Stimulated activated CD8-positive, alpha-beta memory T cell treated with anti-CD3 and anti-CD28 coated beads, Interleukin-7, amount 100 ng/mL, for 4 hours (primary cell): ENCODE data around the gene ZBTB32.

ENCODE experiments used
- DNase-seq, 2 donors: peaks; one replicate each; pipeline ENCODE4 v3.0.0-alpha.2; 2020; ENCODE audit warnings: low read depth in 2 of 2

The ZBTB32 gene

DNA sequence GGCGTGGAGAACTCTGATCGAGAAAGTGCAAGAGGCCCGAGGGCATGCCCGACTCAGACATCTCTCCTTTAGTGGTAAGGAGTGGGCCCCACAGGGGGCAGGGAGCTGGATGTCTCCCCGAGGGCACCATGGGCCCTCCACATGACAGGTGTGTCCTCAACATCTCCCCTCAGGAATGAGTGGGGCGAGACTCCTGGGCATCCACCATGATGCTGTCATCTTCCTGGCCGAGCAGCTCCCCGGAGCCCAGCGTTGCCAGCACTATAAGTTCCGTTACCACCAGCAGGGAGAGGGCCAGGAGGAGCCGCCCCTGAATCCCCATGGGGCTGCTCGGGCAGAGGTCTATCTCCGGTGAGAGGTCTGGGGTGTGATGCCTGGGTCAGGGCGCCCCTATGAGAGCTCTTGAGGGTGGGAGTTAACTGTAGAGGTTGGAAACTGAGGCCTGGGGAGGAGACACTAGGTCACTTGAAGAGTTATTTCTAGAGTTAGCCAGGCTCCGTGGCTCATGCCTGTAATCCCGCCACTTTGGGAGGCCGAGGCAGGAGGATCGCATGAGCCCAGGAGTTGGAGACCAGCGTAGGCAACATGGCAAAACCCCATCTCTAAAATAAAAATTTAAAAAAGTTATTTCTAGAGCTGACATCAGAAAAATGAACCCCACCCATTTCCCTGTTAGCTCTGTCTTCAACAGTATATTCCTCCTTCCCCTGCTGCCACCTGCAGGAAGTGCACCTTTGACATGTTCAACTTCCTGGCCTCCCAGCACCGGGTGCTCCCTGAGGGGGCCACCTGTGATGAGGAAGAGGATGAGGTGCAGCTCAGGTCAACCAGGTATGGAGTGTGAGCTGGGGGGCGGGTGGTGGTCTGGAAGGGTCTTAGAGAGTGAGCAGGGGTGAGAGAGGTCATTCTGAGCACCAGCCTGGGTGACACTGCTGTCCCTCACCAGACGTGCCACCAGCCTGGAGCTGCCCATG, 32.8 kb downstream of the ZBTB32 start:
- no peak for DNase-seq

DNA sequence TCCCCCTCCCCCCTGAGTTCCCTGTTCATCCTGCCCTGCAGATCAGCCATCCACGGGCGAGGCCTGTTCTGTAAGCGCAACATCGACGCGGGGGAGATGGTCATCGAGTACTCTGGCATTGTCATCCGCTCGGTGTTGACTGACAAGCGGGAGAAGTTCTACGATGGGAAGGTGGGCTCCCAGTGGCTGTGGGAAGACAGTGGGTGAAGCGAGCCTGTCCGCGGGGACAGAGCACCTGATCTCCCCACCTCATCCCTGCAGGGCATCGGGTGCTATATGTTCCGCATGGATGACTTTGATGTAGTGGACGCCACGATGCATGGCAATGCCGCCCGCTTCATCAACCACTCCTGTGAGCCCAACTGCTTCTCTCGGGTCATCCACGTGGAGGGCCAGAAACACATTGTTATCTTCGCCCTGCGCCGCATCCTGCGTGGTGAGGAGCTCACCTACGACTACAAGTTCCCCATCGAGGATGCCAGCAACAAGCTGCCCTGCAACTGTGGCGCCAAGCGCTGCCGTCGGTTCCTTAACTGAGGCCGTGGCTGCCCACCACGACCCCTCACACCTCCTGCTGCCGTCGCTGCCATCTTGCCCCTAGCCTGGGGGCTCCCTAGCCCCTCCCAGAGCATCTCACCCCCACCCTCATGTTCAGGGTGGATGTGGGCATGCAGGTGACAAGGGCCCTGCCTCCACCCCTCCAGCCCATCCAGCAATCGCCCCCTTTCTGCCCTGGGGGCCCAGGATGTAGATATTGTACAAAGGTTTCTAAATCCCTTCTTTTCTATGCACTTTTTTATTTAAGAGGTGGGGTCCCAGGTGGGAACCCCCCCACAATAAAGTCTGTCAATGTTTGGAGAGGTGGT, 33.9 kb downstream of the ZBTB32 start:
- DNase-seq = no peak

DNA sequence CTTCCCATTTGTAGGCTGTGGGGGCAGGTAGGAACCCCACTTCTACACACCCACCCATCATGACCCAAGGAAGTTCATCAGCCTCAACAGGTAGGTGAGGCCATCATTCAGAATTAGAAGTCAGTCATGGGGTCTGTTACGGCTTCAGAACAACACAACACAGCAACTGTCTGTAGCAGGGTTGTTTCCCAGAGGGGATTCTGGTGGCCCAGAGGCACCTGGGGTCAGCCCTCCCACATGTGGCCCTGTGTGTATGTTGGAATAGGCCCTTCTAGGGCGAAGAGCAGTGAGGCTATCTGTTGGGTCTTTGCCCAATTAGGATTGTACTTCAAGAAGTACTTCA, 34.5 kb downstream of the ZBTB32 start:
- no peak for DNase-seq

DNA sequence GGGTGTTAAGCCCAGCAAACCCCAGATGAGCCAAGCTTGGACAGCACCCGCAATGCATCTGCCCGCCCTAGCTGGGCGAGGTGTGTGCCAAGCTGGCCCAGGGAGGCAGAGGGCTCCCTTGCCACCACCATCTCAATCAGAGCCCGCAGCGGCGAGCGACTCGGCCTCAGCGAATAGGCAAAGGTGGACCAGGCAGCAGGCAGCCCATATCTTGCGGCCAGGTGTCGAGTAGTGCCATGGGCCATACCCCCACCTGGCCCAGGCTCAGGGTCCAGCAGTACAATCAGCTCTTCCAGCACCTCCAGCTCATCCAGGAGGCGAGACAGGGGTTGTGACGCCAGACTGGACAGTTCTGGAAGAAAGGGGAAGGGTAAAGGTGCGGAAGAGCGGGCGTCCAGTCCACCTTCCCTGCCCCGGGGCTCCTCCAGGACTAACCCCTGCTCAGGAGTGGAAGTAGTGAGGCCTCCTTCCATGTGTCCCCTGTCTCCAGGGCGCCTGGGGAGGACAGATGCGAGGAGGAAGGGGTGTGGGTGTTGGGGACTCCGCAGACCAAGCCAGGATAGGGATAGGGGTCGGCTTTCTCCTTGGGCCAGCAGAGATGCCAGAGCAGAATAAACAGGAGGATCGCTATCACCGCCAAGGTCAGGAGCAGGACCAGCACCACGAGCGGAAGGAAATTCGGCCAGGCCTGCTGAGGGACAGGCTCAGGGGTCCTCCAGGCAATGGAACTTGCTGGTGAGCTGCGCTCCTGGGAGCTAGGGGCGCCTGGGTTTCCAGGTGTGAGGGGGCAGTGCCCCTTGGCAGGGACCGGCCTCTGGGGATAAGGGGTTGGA, 35.1 kb downstream of the ZBTB32 start:
- no peak for DNase-seq

DNA sequence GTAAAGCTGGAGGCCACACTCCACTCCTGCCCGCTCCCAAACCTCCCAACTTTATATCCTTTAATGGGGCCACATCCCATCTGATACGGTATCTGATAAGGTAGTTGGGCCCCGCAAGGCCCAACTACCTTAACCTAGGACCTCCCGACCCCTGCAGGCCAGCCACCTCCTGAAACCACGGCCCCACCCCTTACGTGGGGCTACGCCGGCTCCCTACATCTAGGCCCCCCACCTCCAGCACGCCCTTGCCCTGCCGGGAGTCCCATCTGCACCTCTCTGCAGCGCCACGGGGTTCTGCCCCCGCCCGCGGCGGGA, 35.7 kb downstream of the ZBTB32 start:
- no peak for DNase-seq

DNA sequence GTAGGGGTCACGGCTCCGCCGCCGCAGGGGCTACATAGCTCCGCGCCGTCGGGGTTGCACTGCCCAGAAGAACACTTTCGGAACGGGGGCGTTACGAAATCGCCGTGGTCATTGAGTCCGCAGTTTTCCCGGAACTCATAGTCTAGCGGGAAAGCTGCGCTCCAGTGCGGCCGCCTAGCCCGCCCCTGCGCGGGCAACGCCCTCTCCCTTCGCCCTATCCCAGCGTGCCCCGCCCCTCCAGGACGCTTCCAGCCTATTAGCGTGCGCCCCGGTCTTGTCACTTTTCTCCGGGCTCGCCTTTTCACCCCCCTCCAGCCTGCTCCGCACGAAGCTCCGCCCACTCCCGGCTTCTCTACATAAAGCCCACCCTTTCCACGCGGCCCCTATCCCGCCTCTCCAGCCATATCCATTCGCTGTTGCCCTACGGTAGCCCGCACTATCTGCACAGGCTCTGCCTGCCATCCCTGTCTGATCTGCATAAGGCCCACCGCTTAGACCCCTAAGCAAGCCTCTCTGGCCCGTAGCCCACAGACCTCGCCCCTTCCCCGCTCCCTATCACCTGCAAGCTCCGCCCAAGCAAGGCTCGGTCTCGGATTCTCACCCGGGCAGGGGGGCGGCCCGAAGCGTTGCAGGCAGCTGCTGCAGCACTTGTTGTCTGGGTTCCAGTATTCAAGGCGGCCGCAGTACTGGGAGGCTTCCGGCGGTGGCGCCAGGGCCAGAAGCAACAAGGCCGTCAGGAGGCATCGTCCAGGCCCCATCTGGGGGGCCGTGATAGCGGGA, 36.3 kb downstream of the ZBTB32 start:
- DNase-seq = peak; percentile 92 to 93

DNA sequence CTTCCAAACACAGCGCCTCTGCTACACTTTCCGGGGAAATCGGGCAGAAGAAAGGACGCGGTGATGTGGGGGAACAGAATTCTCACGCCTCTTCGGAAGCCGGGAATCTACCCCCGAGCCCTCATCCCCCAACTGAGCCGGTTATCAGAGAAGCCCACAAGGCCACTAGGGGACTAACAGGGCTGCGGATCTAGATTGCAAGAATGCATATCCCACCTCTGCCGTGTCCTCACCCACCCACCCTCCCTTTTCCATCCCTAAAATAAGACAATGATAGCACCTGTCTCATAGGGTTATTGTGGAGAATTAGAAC, 36.8 kb downstream of the ZBTB32 start:
- DNase-seq = no peak

DNA sequence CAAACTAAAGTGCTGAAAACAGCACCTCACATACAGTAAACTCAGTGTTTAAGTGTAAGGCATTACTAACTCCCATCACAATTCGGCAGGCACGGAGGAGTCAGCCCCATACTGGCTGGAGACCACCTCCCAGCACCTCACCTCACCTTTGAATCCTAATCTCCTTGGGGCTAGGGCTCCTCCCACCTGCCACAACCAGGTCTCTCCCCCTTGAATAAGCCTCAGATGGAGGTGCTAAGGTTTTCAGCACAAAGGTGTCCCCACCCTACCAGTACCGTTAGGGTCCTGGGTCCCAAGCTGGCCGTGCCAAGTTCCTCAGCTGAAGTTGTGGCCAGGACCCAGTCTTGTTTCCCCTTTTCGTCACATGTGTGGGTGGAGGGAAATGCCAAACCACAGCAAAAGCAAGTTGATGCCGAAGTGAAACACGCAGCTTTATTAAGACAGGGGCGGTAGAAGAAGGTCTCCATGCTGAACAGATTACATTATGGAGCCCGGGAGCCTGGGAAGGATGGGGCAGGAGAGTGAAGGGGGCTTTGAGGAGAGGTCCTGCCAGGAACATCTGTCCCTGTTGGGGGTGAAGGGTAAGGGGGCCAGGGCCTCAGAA, 37.9 kb downstream of the ZBTB32 start, which contains the start of gene IGFLR1:
Gene IGFLR1, minus strand, starts transcription at position 332 of the 604 bp plus-strand sequence. CDS start 1,272 bp downstream, outside the sequence.
- peak; percentile 58 to 65 for DNase-seq

DNA sequence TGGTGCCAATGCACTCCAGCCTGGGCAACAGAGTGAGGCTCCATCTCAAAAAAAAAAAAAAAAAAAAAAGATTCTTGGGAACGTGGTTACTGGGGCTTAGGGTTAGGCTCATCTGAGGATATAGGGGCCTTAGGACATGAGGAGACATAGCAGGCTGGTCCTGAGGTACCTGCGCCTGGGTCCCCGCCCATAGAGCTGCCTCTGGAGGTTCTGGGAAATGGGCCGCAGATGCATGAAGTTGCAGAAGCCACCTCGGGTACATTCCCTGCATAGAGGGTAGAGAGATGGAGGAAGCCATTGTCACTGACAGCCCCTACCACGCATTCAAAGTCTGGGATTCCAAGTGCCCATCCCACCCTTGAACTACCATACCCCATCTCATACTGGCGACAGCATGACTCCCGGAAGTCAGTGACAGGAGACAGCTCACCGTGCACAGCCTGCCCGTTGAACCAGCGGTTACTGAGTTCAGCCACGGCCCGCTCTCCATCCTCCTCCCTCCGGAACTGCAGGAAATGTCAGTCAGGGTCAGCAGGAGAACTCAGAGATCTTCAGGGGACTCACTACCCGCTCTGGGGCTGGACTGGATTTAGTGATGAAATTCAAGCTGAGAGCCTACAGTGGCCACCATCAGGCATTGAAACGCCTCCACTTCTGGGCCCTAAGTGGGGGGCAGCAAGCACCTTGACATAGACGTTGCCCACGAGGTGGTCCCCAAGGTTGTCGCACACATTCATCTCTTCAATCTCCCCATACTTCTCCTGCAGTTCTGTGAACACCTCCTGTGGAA, 39.5 kb downstream of the ZBTB32 start:
- no peak for DNase-seq

DNA sequence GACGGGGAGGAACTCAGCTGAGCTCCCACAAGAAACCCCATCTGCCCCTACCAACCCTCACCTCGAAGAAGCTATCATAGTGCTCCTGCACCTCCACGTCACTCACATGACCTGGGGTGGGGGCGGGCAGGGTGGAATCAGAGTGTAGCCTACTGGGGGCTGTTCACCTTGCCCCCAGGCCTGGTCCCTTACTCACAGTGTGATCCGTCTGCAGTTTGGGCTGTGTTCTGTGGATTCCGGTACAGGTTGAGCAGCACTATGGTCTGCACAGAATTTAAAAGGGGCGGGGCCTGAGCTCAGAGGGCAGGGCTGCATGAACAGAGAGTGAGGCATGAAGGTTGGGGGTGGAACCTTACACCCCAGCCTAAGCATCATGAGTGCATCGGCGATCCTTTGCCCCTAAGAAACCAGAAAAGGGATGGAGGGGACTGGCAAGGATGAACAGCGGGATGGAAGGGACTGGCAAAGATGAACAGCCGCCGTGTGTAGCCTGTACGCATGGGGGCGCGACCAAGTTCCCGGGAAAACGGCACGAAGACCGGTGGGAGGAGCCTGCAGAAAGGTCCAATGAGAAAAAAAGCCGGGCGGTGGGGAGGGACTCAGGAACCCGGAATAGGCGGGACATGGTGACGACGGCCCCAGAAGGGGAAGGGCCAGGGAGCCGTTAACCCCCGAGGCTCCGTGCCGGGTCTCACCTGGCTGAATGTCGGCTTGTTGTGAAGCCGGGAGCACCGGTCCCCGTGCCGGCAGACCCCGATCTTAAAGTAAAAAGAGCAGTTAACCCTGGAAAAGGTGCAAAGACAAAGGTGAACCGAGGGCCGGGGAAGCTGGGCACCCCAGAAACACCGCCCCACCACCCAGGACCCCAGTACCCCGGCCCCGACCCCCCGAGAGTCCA, 40.3 kb downstream of the ZBTB32 start:
- peak; percentile 88 to 90 for DNase-seq

DNA sequence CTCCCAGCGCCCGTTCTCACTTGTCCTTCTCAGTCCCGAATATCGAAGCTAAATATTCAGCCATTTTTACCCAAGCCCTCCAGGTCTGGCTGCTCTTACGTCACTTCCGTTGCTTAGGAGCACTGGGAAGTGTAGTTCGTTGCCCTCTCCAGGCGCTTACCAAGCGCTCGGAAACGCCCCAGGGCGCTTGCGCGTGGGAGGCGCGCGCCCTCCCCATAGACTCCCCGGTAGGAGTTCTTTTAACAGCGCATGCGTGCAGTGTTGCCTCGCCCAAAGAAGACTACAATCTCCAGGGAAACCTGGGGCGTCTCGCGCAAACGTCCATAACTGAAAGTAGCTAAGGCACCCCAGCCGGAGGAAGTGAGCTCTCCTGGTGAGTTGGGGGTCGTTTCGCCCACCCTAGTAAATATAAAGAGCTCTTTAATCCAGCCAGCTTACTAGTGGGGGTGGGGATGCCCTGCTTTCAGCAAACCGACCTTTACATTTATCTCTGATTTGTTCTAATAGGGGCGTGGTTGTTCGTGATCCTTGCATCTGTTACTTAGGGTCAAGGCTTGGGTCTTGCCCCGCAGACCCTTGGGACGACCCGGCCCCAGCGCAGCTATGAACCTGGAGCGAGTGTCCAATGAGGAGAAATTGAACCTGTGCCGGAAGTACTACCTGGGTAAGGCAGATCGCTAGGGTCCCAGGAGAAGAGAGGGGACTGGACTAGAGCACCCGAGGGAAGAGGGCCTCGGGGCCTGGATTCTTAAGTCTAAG, 41.1 kb downstream of the ZBTB32 start, which contains the start of the genes PSENEN and U2AF1L4:
Gene PSENEN, plus strand, starts transcription at position 324 of the 759 bp plus-strand sequence. Its CDS starts 280 bp downstream, at position 604.
Gene U2AF1L4, minus strand, starts transcription at position 91 of the 759 bp plus-strand sequence. Its CDS starts 27 bp downstream, at position 64.
- peak; percentile 95 to 97 for DNase-seq

DNA sequence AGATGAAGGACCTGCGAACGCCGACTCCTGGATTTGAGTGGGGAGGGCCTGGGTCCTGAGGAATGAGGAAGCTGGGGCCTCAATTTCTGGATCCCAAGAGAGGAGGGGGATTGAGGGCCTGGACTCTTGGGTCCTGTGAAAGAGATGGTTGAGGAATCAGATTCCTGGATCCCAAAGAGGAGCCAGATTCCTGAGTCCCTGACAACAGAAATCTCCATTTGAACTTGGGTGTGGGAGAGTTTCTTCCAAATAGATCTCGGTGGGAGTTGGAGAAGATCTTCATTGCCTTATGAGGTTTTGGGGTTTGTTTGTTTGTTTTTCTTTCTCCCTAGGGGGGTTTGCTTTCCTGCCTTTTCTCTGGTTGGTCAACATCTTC, 41.7 kb downstream of the ZBTB32 start:
- DNase-seq = no peak

DNA sequence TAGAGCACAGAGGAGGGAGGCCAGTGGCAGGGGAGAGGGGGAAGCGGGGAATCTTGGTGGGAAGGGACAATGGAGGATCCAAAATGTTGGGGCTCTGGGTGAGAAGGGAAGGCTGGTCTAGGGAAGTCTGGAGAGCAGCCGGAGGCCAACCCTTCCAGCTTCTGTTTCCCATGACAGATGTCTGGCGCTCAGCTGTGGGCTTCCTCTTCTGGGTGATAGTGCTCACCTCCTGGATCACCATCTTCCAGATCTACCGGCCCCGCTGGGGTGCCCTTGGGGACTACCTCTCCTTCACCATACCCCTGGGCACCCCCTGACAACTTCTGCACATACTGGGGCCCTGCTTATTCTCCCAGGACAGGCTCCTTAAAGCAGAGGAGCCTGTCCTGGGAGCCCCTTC, 42.2 kb downstream of the ZBTB32 start:
- no peak for DNase-seq

DNA sequence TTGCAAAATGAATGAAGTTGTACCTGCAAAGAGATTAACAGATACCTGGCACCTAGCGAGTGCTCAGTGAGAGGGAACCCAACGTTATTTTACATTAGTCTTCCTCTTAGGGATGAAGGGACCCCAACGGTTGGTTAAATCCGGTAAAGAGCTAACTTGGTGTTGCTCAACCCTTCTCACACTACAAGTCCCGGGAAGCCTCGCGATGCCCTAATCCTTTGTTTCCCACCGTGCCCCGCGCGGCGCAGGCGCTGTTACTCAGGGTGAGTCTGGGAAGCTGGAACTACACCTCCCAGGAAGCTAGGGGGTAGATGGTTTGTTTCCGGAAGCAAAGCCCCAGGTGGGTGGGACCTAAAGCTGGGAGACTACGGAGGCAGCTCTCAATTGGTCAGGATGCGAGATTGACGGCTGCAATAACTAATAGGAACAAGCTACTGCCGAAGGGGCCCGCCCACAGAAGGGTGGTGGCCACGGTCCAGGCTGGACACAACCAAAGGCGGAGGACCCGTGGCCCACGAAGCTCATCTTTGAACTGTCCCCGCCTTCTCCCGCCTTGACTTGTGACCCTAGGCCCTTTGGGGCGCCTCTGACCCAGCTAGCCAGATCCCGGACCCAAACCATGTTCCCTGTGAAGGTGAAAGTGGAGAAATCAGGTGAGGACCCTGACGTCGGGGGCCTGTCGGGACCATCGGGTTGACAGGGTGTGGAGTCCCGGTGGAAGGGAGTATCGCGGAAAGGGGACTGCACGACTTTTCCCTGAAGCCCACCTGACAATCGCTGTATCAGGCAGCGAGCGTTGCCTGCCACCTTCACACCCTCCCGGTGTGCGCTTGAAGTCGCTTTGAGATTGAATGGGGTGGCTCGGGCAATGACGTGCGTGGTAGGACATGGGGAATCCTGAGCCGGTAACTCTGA, 44.0 kb downstream of the ZBTB32 start, which contains the start of gene LIN37:
Gene LIN37, plus strand, starts transcription at position 471 of the 915 bp plus-strand sequence. Its CDS starts 149 bp downstream, at position 620.
- peak; percentile 98 to 100 for DNase-seq

DNA sequence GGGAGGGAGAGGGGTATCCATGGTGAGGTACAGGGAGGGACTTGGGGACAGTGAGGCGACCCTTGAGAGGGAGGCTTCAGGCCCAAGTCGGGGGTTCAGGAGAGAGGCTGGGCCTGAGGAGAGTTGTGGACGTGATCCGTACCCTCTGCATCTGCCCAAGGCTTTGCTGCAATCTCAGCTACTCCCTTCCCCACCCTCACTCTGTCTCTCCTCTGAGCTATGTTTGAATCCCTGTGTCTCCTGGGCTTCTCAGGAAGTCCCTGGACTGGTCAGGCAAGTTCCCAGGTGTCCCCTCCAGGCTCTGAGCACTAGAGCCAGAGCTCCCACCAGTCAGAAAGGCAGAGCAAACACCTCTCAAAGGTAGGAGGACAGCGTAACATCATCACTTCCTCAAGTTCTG, 45.8 kb downstream of the ZBTB32 start:
- no peak for DNase-seq

DNA sequence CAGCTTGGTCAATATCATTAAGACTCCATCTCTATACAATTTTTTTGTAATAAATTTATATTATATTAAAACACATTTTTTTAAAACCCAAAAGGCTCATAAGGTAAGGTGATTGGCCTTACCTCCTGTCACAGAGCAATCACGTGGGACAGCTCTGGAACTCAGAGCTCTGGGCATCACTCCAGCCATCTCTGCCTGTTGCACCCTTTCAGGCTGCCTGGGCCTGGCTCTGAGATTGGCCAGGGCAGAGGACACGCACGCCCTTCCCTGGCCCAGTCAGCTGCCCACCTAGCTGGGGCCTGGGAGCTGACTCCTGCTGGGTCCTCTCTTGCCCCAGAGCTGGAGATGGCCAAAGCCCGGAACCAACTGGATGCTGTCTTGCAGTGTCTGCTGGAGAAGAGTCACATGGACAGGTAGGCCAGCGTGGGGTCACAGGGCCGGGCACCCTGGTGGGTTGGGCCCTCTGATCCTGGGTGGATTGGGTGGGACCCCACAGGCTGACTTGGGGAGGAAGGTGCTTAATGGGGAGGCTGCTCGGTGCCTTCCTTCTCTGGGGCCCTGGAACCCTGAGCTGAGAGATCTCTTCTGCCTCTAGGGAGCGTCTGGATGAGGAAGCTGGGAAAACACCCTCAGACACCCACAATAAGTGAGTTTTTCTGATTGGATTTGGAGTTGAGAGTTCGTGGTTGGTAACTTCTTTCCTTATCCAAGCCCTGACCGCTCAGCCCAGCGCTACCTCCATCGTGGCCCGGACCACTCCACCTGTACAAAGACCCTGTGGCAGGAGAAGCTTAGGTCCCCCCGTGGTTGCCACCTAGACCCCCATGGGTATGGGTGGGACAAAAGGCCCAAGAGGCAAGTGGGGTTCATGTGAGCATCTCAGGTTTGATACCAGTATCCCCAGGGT, 47.7 kb downstream of the ZBTB32 start:
- no peak for DNase-seq
